ENCODE data around the gene TEX53.

Gene TEX53

DNA sequence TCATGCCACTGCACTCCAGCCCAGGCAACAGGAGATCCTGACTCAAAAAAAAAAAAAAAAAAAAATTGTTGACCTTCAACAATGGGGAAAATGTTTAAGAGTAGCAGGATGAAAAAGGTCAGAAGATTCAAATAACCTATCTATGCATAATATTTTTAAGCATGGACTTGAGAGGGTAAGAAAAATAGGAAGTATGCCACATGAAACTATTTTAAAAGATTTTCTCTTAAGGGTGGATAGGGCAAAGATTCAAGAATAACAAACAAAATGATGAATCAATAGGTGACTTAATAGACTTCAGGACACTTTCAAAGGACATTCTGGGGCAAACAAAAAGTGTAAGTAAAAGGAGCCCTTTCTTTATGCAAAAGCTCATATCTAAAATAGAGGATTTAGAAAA lies 21.2 kb upstream of the TEX53 start:
- no peak for DNase-seq

- no peak for DNase-seq
These were observed 20.5 kb upstream of the TEX53 start for GRCh38 chr9:114678130-114678529.

DNA sequence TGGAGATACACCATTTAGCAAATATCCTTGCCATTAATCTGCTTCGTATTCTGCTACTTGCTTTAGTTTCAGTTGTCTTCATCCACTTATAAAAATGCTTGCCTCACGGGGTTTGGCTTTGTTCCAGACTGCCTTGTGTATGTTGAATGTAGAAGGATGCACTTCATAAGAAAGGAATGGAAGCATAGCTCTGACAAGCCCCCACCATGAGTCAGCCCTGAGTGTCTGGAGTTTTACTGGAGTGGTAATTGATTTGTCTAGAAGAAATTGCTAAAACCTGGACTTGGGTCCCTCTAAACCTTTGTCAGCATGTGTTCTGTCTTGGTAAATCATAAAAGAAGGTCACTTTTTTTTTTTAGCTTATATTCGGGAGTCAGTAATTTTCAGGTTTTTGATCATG lies 19.8 kb upstream of the TEX53 start:
- no peak for DNase-seq

- no peak for DNase-seq
These were observed 19.3 kb upstream of the TEX53 start for GRCh38 chr9:114676901-114677300.

DNA sequence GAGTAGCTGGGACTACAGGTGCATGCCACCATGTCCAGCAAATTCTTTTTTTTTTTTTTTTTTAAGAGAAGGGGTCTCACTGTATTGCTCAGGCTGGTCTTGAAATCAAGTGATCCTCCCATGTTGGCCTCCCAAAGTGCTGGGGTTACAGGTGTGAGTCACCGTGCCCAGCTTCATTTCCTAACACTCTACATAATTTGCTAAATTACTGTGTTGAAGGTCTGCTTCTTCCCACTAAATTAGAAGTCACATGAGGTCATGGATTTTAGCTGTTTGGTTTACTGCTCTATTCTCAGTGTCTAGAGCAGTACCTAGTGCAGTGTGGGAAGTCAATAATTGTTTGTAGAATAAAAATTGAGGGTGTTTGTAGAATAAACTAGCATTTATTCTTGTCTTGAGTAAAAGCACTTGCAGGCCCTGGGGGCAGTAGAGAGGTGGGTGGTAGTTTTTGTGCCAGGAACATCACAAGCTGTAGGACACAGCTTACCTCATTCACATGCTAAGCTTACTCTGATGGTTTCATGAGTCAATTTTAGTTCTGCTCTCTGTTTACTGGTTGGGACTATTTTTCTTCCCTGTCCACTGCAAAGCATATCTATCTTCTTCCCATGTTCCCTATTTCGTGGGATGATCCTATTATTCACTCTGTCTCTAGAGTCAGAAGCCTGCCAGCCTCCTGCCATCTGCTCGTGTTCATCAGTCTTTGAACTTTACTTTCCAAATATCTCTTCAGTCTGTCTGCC lies 17.4 kb upstream of the TEX53 start:
- no peak for DNase-seq

GRCh38 chr9:114674076-114674797 lies 16.6 kb upstream of the TEX53 start:
- no peak for DNase-seq

GRCh38 chr9:114671605-114672004 lies 14.0 kb upstream of the TEX53 start:
- DNase-seq = no peak

DNA sequence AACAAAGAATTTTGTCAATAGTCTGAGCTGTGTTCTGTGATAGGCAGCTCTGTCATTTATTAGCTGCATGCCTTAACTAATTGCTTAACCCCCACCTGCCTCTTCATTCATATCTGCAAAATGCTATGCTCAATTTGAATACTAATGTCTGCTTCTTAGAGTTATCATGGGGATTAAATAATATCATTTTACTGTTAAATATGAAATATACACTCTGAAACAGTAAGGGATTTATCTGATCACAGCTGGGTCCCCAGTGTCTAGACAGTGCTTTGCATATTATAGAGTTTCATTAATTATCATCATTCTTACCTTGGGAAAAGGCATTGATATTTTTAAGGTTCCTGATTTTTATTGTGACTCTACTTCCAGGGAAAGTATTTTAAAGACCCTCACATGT lies 12.4 kb upstream of the TEX53 start:
- no peak for DNase-seq

DNA sequence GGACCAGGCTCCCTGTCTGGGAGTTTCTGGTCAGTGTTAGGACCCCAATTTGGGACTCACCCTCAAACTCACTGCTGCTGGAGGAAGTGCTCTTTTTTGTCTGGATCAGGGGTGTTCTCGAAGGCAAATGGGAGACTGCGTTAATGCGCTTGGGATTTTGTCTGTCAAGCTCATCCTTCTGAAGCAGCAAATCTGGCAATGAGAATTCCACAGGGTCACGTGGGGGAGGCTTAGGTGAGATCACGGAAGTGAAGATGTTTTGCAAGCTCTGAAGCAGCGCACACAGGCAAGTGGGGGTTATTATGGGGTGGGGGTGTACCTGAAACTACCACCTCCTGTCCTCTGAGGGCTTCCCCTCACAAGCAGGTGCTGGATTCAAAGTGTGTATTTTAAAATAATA lies 10.5 kb upstream of the TEX53 start:
- DNase-seq = no peak

- DNase-seq = no peak
These were observed 9.2 kb upstream of the TEX53 start for GRCh38 chr9:114666851-114667250.

GRCh38 chr9:114666401-114666800 lies 8.8 kb upstream of the TEX53 start:
- no peak for DNase-seq

DNA sequence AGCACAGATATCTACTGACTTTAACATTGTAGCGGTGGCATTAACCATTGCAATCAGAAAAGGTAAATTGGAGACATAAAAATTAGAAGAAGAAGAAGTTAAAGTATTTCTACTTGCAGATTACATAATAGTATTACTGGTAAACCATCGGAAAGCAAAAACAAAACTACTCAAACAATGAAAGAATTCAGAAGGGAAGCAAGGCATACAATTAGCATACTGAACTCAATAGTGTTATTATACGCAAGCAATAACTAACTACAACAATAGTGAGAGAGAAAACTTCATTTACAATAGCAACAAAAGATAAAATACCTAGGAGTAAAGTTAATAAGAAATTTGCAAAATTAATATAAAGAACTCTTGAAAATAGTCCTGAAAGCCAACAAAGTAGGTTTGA lies 6.6 kb upstream of the TEX53 start:
- no peak for DNase-seq

DNA sequence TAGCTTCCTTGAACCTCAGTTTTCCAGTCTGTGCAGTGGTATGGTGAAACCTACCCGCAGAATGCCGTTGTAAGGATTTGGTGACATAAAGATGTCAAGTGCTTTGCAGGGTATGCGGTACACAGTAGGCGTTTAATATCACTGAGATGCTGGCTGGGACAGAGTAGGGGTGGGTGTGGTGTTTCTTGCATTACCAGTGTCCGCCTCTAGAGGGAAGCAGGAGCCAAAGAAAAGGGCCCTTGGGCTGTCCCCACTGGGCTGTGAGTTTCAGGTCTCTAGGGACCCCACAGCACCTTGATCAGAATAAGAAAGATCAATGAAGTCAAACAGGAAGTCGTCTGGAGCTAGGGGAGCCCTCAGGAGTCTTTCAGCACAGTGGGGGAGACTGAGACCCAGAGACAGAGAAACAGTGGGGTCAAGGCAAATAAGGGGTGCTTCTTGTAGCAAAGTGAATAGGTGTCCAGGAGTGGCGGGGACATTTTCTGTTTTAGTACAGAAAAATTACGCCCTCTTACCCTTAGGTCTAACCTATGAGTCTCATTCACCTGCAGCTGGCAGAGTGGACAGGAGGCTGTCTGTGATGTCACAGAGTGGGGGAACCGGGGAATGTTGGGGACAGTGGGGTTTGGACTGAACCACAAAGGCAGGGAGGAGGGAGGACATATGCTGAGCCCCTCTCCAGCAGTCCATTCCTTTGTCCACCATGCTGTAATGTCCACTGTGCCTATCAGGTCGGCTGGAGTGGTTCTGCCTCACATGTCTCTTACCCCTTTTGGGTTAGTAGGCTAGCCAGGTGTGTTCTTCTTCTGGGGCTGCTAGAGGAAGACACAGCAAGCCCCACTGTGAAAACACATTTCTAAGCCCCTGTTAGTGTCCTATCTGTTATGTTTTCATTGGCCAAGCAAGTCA lies 4.7 kb upstream of the TEX53 start:
- DNase-seq = peak; percentile 61

DNA sequence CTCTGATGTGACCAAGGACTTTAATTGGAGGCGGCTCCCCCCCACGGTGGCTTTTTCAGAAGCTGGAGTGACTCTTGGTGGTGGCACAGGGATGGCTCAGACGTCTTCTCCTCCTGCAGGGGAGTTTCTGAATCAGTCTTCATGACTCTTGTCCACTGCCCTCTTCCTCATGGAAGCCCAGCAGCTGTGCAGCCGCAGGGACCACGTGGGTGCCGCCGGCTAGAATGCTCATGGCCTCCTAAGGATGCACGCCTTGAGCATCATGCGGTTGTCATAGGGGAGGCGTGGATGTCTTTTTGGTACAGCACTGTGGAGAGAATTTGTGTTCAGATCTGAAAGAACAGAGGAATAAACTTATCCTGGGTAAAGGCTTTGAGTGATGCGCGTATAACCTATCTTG lies 1.3 kb downstream of the TEX53 start:
- no peak for DNase-seq

GRCh38 chr9:114655689-114656088 lies 1.9 kb downstream of the TEX53 start:
- no peak for DNase-seq

GRCh38 chr9:114653556-114654159 lies 3.9 kb downstream of the TEX53 start:
- peak; percentile 72 for DNase-seq

GRCh38 chr9:114652776-114653555 lies 4.6 kb downstream of the TEX53 start:
- DNase-seq = no peak

- no peak for DNase-seq
These were observed 13.7 kb downstream of the TEX53 start for GRCh38 chr9:114643896-114644295.

DNA sequence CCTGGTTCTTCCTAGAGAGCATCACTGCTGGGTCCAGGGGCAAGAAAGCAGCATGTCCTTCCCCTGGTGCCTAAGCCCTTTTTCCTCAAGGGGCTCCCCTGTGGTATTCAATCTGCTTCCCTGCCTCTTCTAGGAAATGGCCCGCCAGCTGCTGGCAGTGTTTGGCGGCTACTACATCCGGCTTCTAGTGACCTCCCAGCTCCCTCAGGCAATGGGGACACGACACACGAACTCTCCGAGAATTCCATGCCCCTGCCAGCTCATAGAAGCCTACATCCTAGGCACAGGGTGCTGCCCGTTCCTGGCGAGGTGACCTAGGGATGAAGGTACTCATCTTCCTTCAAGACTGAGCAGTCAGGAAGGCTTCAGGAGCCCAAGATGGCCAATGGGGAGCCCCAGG lies 14.6 kb downstream of the TEX53 start:
- DNase-seq = no peak

GRCh38 chr9:114641967-114642366 lies 15.6 kb downstream of the TEX53 start:
- DNase-seq = no peak

- DNase-seq = no peak
These were observed 19.2 kb downstream of the TEX53 start for GRCh38 chr9:114638404-114638803.

DNA sequence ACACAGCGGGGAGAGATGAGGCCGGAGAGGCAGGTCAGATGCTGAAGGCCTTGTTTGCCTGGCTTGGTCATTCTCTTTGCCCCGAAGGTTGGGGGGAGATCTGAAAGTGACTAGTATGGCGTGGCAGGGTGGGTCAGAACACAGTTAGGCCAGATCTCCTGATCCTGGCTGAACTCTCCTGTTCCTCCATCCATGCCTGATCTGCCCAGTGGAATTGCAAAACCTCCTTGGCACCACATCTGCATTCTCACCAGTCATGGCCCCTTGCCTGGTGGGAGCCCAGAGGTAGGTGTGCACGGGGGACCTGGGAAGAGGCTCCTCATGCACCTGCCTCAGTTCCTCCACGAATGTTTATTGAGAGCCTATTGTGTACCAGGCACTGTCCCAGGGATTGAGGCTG lies 23.2 kb downstream of the TEX53 start:
- DNase-seq = no peak

Measured in activated T-cell treated with anti-CD3 and anti-CD28 coated beads, Interleukin-2, amount 50 U/mL, for 1 hour (primary cell).